ENCODE data around the gene ROR1. TPM values are rescaled to one million over a fixed set of nuclear protein-coding genes. Genes with fewer than 3 reads are reported as not detected.

Gene ROR1
- total RNA-seq, 1 donor from 2014 or later, result 2.0 TPM

GRCh38 chr1:63902844-63903589 lies 129.2 kb downstream of the ROR1 start:
- FAIRE-seq (no peak), DNase-seq (ENCODE audit: low spot score in 2 of 2) (no peak)

GRCh38 chr1:63903947-63904610 lies 130.3 kb downstream of the ROR1 start:
- DNase-seq (ENCODE audit: low spot score in 2 of 2) (no peak), FAIRE-seq (no peak)

- FAIRE-seq, result no peak
- DNase-seq (ENCODE audit: low spot score in 2 of 2), result no peak
Observed at GRCh38 chr1:63904826-63905225, 131.0 kb downstream of the ROR1 start.

- FAIRE-seq (no peak), DNase-seq (ENCODE audit: low spot score in 2 of 2) (no peak)
Observed at GRCh38 chr1:63906047-63906704, 132.4 kb downstream of the ROR1 start.

GRCh38 chr1:63907051-63907450 lies 133.2 kb downstream of the ROR1 start:
- DNase-seq (ENCODE audit: low spot score in 2 of 2) (no peak), FAIRE-seq (no peak)

GRCh38 chr1:63908016-63908415 lies 134.2 kb downstream of the ROR1 start:
- FAIRE-seq, result no peak
- no peak for DNase-seq (ENCODE audit: low spot score in 2 of 2)

GRCh38 chr1:63909526-63909925 lies 135.7 kb downstream of the ROR1 start:
- FAIRE-seq, result no peak
- DNase-seq (ENCODE audit: low spot score in 2 of 2), result no peak

- no peak for FAIRE-seq
- DNase-seq (ENCODE audit: low spot score in 2 of 2), result no peak
Observed at GRCh38 chr1:63911049-63911448, 137.2 kb downstream of the ROR1 start.

GRCh38 chr1:63912643-63913042 lies 138.8 kb downstream of the ROR1 start:
- no peak for FAIRE-seq
- DNase-seq (ENCODE audit: low spot score in 2 of 2), result no peak

- DNase-seq (ENCODE audit: low spot score in 2 of 2), result no peak
- no peak for FAIRE-seq
Observed at GRCh38 chr1:63913533-63913932, 139.7 kb downstream of the ROR1 start.

- DNase-seq (ENCODE audit: low spot score in 2 of 2), result no peak
- no peak for FAIRE-seq
Observed at GRCh38 chr1:63914241-63914640, 140.4 kb downstream of the ROR1 start.

- DNase-seq (ENCODE audit: low spot score in 2 of 2), result no peak
- no peak for FAIRE-seq
Observed at GRCh38 chr1:63914706-63915105, 140.9 kb downstream of the ROR1 start.

GRCh38 chr1:63915121-63915520 lies 141.3 kb downstream of the ROR1 start:
- FAIRE-seq, result no peak
- no peak for DNase-seq (ENCODE audit: low spot score in 2 of 2)

GRCh38 chr1:63916485-63917360 lies 142.9 kb downstream of the ROR1 start:
- no peak for FAIRE-seq
- no peak for DNase-seq (ENCODE audit: low spot score in 2 of 2)

- DNase-seq (ENCODE audit: low spot score in 2 of 2), result no peak
- FAIRE-seq, result no peak
Observed at GRCh38 chr1:63917571-63918417, 144.0 kb downstream of the ROR1 start.

GRCh38 chr1:63918418-63918945 lies 144.7 kb downstream of the ROR1 start:
- FAIRE-seq (no peak), DNase-seq (ENCODE audit: low spot score in 2 of 2) (no peak)

- DNase-seq (ENCODE audit: low spot score in 2 of 2) (no peak), FAIRE-seq (no peak)
Observed at GRCh38 chr1:63920154-63921117, 146.6 kb downstream of the ROR1 start.

- FAIRE-seq (no peak), DNase-seq (ENCODE audit: low spot score in 2 of 2) (no peak)
Observed at GRCh38 chr1:63921359-63921758, 147.5 kb downstream of the ROR1 start.
